IMR-90 (cell line): ENCODE results near the gene XRN2. TPM values are rescaled to one million over a fixed set of nuclear protein-coding genes. Genes with fewer than 3 reads are reported as not detected.

Source experiments
- ATAC-seq: fragments of 200-7000 bp; cut with Tn5 transposase; 2 replicates; pipeline ENCODE4 v1.9.1; 2020; ENCODE audit warnings: low read depth, mild to moderate bottlenecking, moderate library complexity
- BruUV-seq: library from RNA; stranded (reverse); fragments of 400-500 nt; replicated peaks from 2 replicates; lab custom pipeline; 2021; lab: Mats Ljungman, UMichigan
- CTCF ChIA-PET: fragments of 300-600 bp; formaldehyde crosslinking; extraction: SDS; loops from one replicate; lab custom pipeline; 2021; ENCODE audit warnings: antibody characterized with exemption; lab: Yijun Ruan, JAX
- POLR2A ChIA-PET: fragments of 300-600 bp; sonication (Branson Sonifier 250); formaldehyde crosslinking; loops from one replicate; lab custom pipeline; 2022; ENCODE audit warnings: antibody characterized with exemption; ENCODE audit not compliant: unreplicated experiment; lab: Charles Lee
- DNase-seq: peaks from one replicate; pipeline ENCODE4 v3.0.0; 2013
- H2AFZ ChIP-seq: replicated peaks from 2 replicates; pipeline ENCODE3; 2013; ENCODE audit warnings: low read length, mild to moderate bottlenecking; ENCODE audit not compliant: poor library complexity
- H2AK5ac ChIP-seq: 2 replicates; pipeline ENCODE4 v1.6.1; 2013; ENCODE audit warnings: low read depth, low read length, inconsistent platforms
- H2AK9ac ChIP-seq: replicated peaks from 2 replicates; pipeline ENCODE3; 2013; ENCODE audit warnings: mild to moderate bottlenecking, low read depth, low read length, moderate library complexity; ENCODE audit not compliant: poor library complexity
- H2BK120ac ChIP-seq: 2 replicates; pipeline ENCODE4 v1.6.1; 2013; ENCODE audit warnings: low read depth, low read length, inconsistent platforms
- H2BK15ac ChIP-seq: 3 replicates; pipeline ENCODE4 v1.6.1; 2013; ENCODE audit warnings: low read depth, low read length, inconsistent platforms
- H2BK20ac ChIP-seq: 2 replicates; pipeline ENCODE4 v1.6.1; 2013; ENCODE audit warnings: low read depth, mild to moderate bottlenecking, inconsistent platforms, low read length, moderate library complexity
- H2BK5ac ChIP-seq: 2 replicates; pipeline ENCODE4 v1.6.1; 2013; ENCODE audit warnings: mild to moderate bottlenecking, low read depth, low read length, inconsistent platforms; ENCODE audit not compliant: poor library complexity, severe bottlenecking
- H3K14ac ChIP-seq: replicated peaks from 2 replicates; pipeline ENCODE4 v1.6.1; 2013; ENCODE audit warnings: low read depth, low read length, inconsistent platforms
- H3K18ac ChIP-seq: 2 replicates; pipeline ENCODE4 v1.6.1; 2013; ENCODE audit warnings: low read depth, low read length, control low read depth
- H3K23ac ChIP-seq: 2 replicates; pipeline ENCODE4 v1.6.1; 2013; ENCODE audit warnings: low read depth, low read length, inconsistent platforms
- H3K27ac ChIP-seq: 2 replicates; pipeline ENCODE4 v1.5.1; 2013; ENCODE audit warnings: mild to moderate bottlenecking, control low read depth, low read length; ENCODE audit not compliant: insufficient read depth
- H3K27me3 ChIP-seq: 2 replicates; pipeline ENCODE4 v1.6.1; 2013; ENCODE audit warnings: low read length; ENCODE audit not compliant: control insufficient read depth, insufficient read depth
- H3K36me3 ChIP-seq: 2 replicates; pipeline ENCODE4 v1.6.1; 2013; ENCODE audit warnings: low read length, mixed read lengths; ENCODE audit not compliant: control insufficient read depth, insufficient read depth
- H3K4ac ChIP-seq: 2 replicates; pipeline ENCODE4 v1.6.1; 2013; ENCODE audit warnings: low read depth, low read length, inconsistent platforms
- H3K4me1 ChIP-seq: 2 replicates; pipeline ENCODE4 v1.6.1; 2013; ENCODE audit warnings: low read length, mixed read lengths; ENCODE audit not compliant: control insufficient read depth, insufficient read depth
- H3K4me2 ChIP-seq: 2 replicates; pipeline ENCODE4 v1.6.1; 2013; ENCODE audit warnings: low read depth, mild to moderate bottlenecking, control low read depth, low read length, moderate library complexity
- H3K4me3 ChIP-seq: 2 replicates; pipeline ENCODE4 v1.5.1; 2013; ENCODE audit warnings: low read depth, mild to moderate bottlenecking, control low read depth, low read length, moderate library complexity; ENCODE audit not compliant: insufficient read depth
- H3K56ac ChIP-seq: 2 replicates; pipeline ENCODE4 v1.6.1; 2013; ENCODE audit warnings: low read length, inconsistent platforms; ENCODE audit not compliant: insufficient read depth; ENCODE audit errors: extremely low read depth
- H3K79me1 ChIP-seq, 2 experiments: 2 replicates each; pipeline ENCODE4 v1.6.1; 2013; ENCODE audit warnings: low read length in 2 of 2, inconsistent platforms in 1 of 2, low read depth in 1 of 2
- H3K9ac ChIP-seq: 2 replicates; pipeline ENCODE4 v1.6.1; 2013; ENCODE audit warnings: low read depth, low read length, control low read depth
- H3K9me1 ChIP-seq: 2 replicates; pipeline ENCODE4 v1.6.1; 2013; ENCODE audit warnings: low read length, inconsistent platforms; ENCODE audit not compliant: insufficient read depth
- H3K9me3 ChIP-seq: 2 replicates; pipeline ENCODE4 v1.6.1; 2013; ENCODE audit warnings: low read length; ENCODE audit not compliant: control insufficient read depth, insufficient read depth
- H4K20me1 ChIP-seq: 2 replicates; pipeline ENCODE4 v1.6.1; 2013; ENCODE audit warnings: low read length, inconsistent platforms; ENCODE audit not compliant: insufficient read depth
- H4K5ac ChIP-seq: 2 replicates; pipeline ENCODE4 v1.6.1; 2013; ENCODE audit warnings: mild to moderate bottlenecking, low read depth, low read length, control low read depth
- H4K8ac ChIP-seq, 2 experiments: 2 replicates each; pipeline ENCODE4 v1.6.1; 2013; ENCODE audit warnings: low read depth in 2 of 2, low read length in 2 of 2, control low read depth in 1 of 2, inconsistent platforms in 1 of 2
- H4K91ac ChIP-seq: 2 replicates; pipeline ENCODE4 v1.6.1; 2013; ENCODE audit warnings: low read depth, low read length, inconsistent platforms; ENCODE audit not compliant: insufficient read depth
- CEBPB ChIP-seq: IDR thresholded peaks from 2 replicates; pipeline ENCODE4 v1.6.1; 2012; ENCODE audit warnings: low read depth, low read length, improper control_type of control experiment
- CHD1 ChIP-seq: IDR thresholded peaks from 2 replicates; pipeline ENCODE4 v1.6.1; 2012; ENCODE audit warnings: low read depth, low read length, improper control_type of control experiment
- FOS ChIP-seq: fragments of 150-350 bp; IDR thresholded peaks from 2 replicates; pipeline ENCODE4 v1.6.1; 2016; ENCODE audit warnings: low read depth, low read length
- MAZ ChIP-seq: IDR thresholded peaks from 2 replicates; pipeline ENCODE4 v1.6.1; 2012; ENCODE audit warnings: low read depth, mild to moderate bottlenecking, low read length, improper control_type of control experiment, moderate library complexity, borderline replicate concordance
- WGBS, 2 experiments: methylation state at CpG; one replicate each; pipeline versions ENCODE4 v1.1.5 to v1.1.7; 2013; ENCODE audit warnings: missing lambda C conversion rate in 2 of 2; ENCODE audit not compliant: insufficient read length in 1 of 2; ENCODE audit errors: extremely low coverage in 2 of 2; 5-methylcytosine and 5-hydroxymethylcytosine counted together
- dilution Hi-C: fragments of 300-500 bp; cut with HindIII; formaldehyde crosslinking; loops from one replicate; pipeline ENCODE4 v1.14.3; 2018; ENCODE audit warnings: low sequenced_read_pairs; ENCODE audit not compliant: unreplicated experiment
- in situ Hi-C: fragments of 300-500 bp; cut with MboI; formaldehyde crosslinking; loops from 3 replicates; pipeline ENCODE4 v1.14.3; 2019; ENCODE audit warnings: low sequenced_read_pairs, inconsistent platforms, mixed read lengths
- intact Hi-C: fragments of 100-400 bp; cut with micrococcal nuclease; formaldehyde crosslinking; loops from 2 replicates; pipeline ENCODE4 v1.10.0; 2022
- polyA plus RNA-seq, 3 experiments: library from polyadenylated mRNA; depleted of rRNA; stranded (reverse); fragments of >200 nt; gene quantifications; 2 replicates each; pipeline ENCODE4 v1.2.3, GENCODE V29; 2012; ENCODE audit warnings: low replicate concordance in 1 of 3
- total RNA-seq: library from RNA; depleted of rRNA; stranded (reverse); fragments of >200 nt; gene quantifications from 2 replicates; pipeline ENCODE4 v1.2.3, GENCODE V29; 2012
- TF ChIP-seq, protein P1 (sequence below): fragments of 150-350 bp; IDR thresholded peaks from 2 replicates; pipeline ENCODE4 v1.6.1; 2016; ENCODE audit warnings: low read depth, mild to moderate bottlenecking, low read length, moderate library complexity, borderline replicate concordance
- TF ChIP-seq, protein P2 (sequence below): fragments of 150-350 bp; IDR thresholded peaks from 2 replicates; pipeline ENCODE4 v1.6.1; 2017; ENCODE audit warnings: mild to moderate bottlenecking, antibody characterized with exemption, low read length, low read depth

Gene XRN2
- total and polyA plus RNA-seq, 2 of the 4 experiments (the other 2 are of a cell fraction): 58.1 to 70.8 TPM

DNA sequence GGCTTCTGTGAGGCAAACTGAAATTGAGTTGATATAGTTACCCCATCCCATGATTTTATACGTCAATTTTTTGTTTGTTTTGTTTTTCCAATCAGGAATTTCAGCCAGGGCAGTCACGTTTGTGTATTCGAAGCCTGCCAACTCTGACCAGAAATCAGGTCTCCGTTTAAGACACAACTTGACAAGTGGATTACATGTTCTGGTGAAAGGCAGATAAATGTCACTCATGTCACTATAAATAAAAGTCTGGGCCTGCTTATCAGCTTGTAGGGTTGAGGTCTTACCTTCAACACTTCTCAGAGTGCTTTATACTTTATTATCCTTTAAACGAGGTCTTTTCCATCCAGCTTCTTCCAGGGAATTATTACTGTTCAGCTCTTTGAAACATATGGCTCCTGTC is 8.4 kb upstream of the XRN2 start:
- Histone ChIP-seq H3K18ac (no peak overlapping the region), H2AK5ac (no peak overlapping the region), H2BK20ac (no peak overlapping the region), H4K91ac (no peak overlapping the region), H3K56ac (no peak overlapping the region), H3K23ac (no peak overlapping the region), H3K9me1 (peaks cover 3% of the 10 kb centered on the region; the same call in 1 of the 2 replicates), H3K9ac (no peak overlapping the region), H3K14ac (no peak overlapping the region), H3K79me1 (no peaks in the 10 kb centered on the region), H4K8ac (no peak overlapping the region), H2BK15ac (no peak overlapping the region), H2AK9ac (no peak overlapping the region), H3K4ac (no peak overlapping the region), H4K5ac (no peak overlapping the region), H3K27me3 (peaks cover 2% of the 10 kb centered on the region; the same call in 1 of the 2 replicates), H3K4me3 (no peak overlapping the region), H2BK5ac (no peak overlapping the region), H3K4me2 (no peak overlapping the region), H2AFZ (no peak overlapping the region), H4K20me1 (no peaks in the 10 kb centered on the region), H2BK120ac (no peak overlapping the region), H3K9me3 (no peaks in the 10 kb centered on the region), H3K4me1 (no peaks in the 10 kb centered on the region), H3K27ac (no peak overlapping the region), H3K36me3 (no peaks in the 10 kb centered on the region)
- in situ Hi-C loops: no loop called here
- no peak for DNase-seq
- CTCF ChIA-PET: no interaction called here
- no CpG with 5 or more reads among the region's 5 CpGs for WGBS, 2 experiments
- no peak for TF ChIP-seq CEBPB
- no peak for TF ChIP-seq MAZ
- TF ChIP-seq CHD1: no peak
- TF ChIP-seq FOS: no peak
- TF ChIP-seq, protein P1, sequence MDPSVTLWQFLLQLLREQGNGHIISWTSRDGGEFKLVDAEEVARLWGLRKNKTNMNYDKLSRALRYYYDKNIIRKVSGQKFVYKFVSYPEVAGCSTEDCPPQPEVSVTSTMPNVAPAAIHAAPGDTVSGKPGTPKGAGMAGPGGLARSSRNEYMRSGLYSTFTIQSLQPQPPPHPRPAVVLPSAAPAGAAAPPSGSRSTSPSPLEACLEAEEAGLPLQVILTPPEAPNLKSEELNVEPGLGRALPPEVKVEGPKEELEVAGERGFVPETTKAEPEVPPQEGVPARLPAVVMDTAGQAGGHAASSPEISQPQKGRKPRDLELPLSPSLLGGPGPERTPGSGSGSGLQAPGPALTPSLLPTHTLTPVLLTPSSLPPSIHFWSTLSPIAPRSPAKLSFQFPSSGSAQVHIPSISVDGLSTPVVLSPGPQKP: no peak
- TF ChIP-seq, protein P2, sequence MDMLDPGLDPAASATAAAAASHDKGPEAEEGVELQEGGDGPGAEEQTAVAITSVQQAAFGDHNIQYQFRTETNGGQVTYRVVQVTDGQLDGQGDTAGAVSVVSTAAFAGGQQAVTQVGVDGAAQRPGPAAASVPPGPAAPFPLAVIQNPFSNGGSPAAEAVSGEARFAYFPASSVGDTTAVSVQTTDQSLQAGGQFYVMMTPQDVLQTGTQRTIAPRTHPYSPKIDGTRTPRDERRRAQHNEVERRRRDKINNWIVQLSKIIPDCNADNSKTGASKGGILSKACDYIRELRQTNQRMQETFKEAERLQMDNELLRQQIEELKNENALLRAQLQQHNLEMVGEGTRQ: no peak
- no peak for ATAC-seq
- POLR2A ChIA-PET: no interaction called here
- intact Hi-C loops: no loop called here
- no TSS peak for BruUV-seq
- dilution Hi-C loops: no loop called here
